K562 (cell line): ENCODE measurements around the gene PANK2. TPM values are rescaled to one million over a fixed set of nuclear protein-coding genes. Genes with fewer than 3 reads are reported as not detected.

Experiments
- ATAC-seq: fragments of 200-7000 bp; cut with Tn5 transposase; 3 replicates; pipeline ENCODE4 v1.9.1; 2020; ENCODE audit warnings: moderate library complexity
- BruUV-seq: library from RNA; stranded (reverse); fragments of 400-500 nt; replicated peaks from 2 replicates; lab custom pipeline; 2021; lab: Mats Ljungman, UMichigan
- CTCF ChIA-PET: fragments of 300-600 bp; formaldehyde crosslinking; extraction: SDS; loops from one replicate; lab custom pipeline; 2021; ENCODE audit warnings: low intra/inter-chr PET ratio; lab: Yijun Ruan, JAX
- POLR2A ChIA-PET: fragments of 300-600, 350-650 bp; sonication (Branson Sonifier 250); formaldehyde crosslinking; extraction: SDS; loops from one replicate; lab custom pipeline; 2021; ENCODE audit warnings: antibody characterized with exemption, inconsistent platforms; lab: Yijun Ruan, JAX
- DNase-seq, 4 experiments: peaks; one replicate each; pipeline versions ENCODE4 v3.0.0 to v3.0.0-alpha.2; 2011 to 2018; ENCODE audit warnings: low spot score in 3 of 4, mixed read lengths in 3 of 4; ENCODE audit errors: extremely low read depth in 1 of 4
- FAIRE-seq: peaks from 2 replicates; lab custom pipeline; 2011; peaks lifted over from hg19 to GRCh38; lab: Jason Lieb, UNC
- H2AFZ ChIP-seq: 2 replicates; pipeline ENCODE4 v1.6.0; 2011; ENCODE audit warnings: low read depth, low read length, control low read depth, inconsistent platforms
- H3K27ac ChIP-seq: fragments of 200-600 bp; 3 replicates; pipeline ENCODE4 v1.8.0; 2011; ENCODE audit warnings: low read depth, mild to moderate bottlenecking, control low read depth, inconsistent platforms, low read length, moderate library complexity, mixed read lengths; ENCODE audit errors: extremely low read depth
- H3K27me3 ChIP-seq, 2 experiments: fragments of 300-600 bp in 1 of 2; 2 replicates in 1 of 2; 3 replicates in 1 of 2; pipeline versions ENCODE4 v1.6.0 to v1.8.0; 2011; ENCODE audit warnings: inconsistent platforms in 2 of 2, low read length in 2 of 2, mild to moderate bottlenecking in 1 of 2, mixed read lengths in 1 of 2, moderate library complexity in 1 of 2; ENCODE audit not compliant: control insufficient read depth in 2 of 2, insufficient read depth in 2 of 2
- H3K36me3 ChIP-seq: fragments of 300-600 bp; 3 replicates; pipeline ENCODE4 v1.8.0; 2011; ENCODE audit warnings: mild to moderate bottlenecking, low read length, inconsistent platforms; ENCODE audit not compliant: control insufficient read depth, insufficient read depth
- H3K4me1 ChIP-seq, 2 experiments: fragments of 200-600 bp in 1 of 2; replicated peaks in 1 of 2; 2 replicates in 1 of 2; 3 replicates in 1 of 2; pipeline versions ENCODE4 v1.5.1 to v1.8.0; 2011; ENCODE audit warnings: inconsistent platforms in 2 of 2, low read length in 2 of 2, mild to moderate bottlenecking in 1 of 2, mixed read lengths in 1 of 2, moderate library complexity in 1 of 2; ENCODE audit not compliant: control insufficient read depth in 2 of 2, insufficient read depth in 2 of 2
- H3K4me2 ChIP-seq: 2 replicates; pipeline ENCODE4 v1.6.1; 2011; ENCODE audit warnings: low read length, control low read depth, inconsistent platforms, mixed read lengths; ENCODE audit not compliant: insufficient read depth
- H3K4me3 ChIP-seq: fragments of 200-600 bp; sonication (generic), shearing (Covaris generic); 2 replicates; pipeline ENCODE4 v1.5.1; 2016; ENCODE audit warnings: control low read depth, inconsistent platforms
- H3K79me2 ChIP-seq: fragments of 200-600 bp; 3 replicates; pipeline ENCODE4 v1.8.0; 2011; ENCODE audit warnings: low read length, inconsistent platforms; ENCODE audit not compliant: control insufficient read depth, insufficient read depth
- H3K9ac ChIP-seq, 2 experiments: 2 replicates each; pipeline versions ENCODE4 v1.6.0 to v1.6.1; 2011; ENCODE audit warnings: low read depth in 2 of 2, low read length in 2 of 2, control low read depth in 1 of 2, inconsistent platforms in 1 of 2, mild to moderate bottlenecking in 1 of 2, mixed read lengths in 1 of 2; ENCODE audit not compliant: insufficient read depth in 1 of 2
- H3K9me1 ChIP-seq: one replicate; pipeline ENCODE4 v1.6.0; 2011; ENCODE audit warnings: inconsistent platforms, mild to moderate bottlenecking, low read length, moderate library complexity; ENCODE audit not compliant: control insufficient read depth, insufficient read depth
- H3K9me3 ChIP-seq: replicated peaks from 2 replicates; pipeline ENCODE4 v1.5.1; 2011; ENCODE audit warnings: low read depth, low read length, inconsistent platforms; ENCODE audit not compliant: control insufficient read depth, insufficient read depth
- H4K20me1 ChIP-seq: replicated peaks from 2 replicates; pipeline ENCODE4 v1.6.1; 2011; ENCODE audit warnings: low read length, inconsistent platforms, mixed read lengths; ENCODE audit not compliant: control insufficient read depth, insufficient read depth
- BRCA1 ChIP-seq, 2 experiments: fragments of 450-650 bp in 1 of 2; sonication (generic) in 1 of 2; formaldehyde crosslinking in 1 of 2; IDR thresholded peaks; 2 replicates each; pipeline versions ENCODE4 v1.5.0 to v1.6.1; 2017 to 2020; ENCODE audit warnings: mild to moderate bottlenecking in 1 of 2, missing genetic modification reagents in 1 of 2
- CTCF ChIP-seq, 3 experiments: IDR thresholded peaks in 2 of 3; conservative IDR thresholded peaks in 1 of 3; 2 replicates each; pipeline ENCODE4 v1.5.1; 2011 to 2012; ENCODE audit warnings: low read length in 3 of 3, mild to moderate bottlenecking in 3 of 3, control low read depth in 2 of 3, improper control_type of control experiment in 1 of 3, inconsistent platforms in 1 of 3, low read depth in 1 of 3, mixed read lengths in 1 of 3, moderate library complexity in 1 of 3; ENCODE audit not compliant: insufficient read depth in 2 of 3
- HBP1 ChIP-seq: fragments of 450-650 bp; formaldehyde crosslinking; IDR thresholded peaks from 2 replicates; pipeline ENCODE4 v1.4.0; 2022; ENCODE audit warnings: missing genetic modification characterization
- TCF7 ChIP-seq: sonication (generic); IDR thresholded peaks from 2 replicates; pipeline ENCODE4 v1.6.1; 2016; ENCODE audit warnings: antibody characterized with exemption, borderline replicate concordance
- whole genome bisulfite sequencing: fragments of 100-300 bp; shearing (Covaris generic); methylation state at CpG from one replicate; pipeline ENCODE4 v1.1.6; 2016; ENCODE audit warnings: low coverage, mixed read lengths; ENCODE audit not compliant: insufficient coverage; ENCODE audit errors: missing lambda C conversion rate; 5-methylcytosine and 5-hydroxymethylcytosine counted together
- in situ Hi-C: fragments of 300-500 bp; cut with MboI; formaldehyde crosslinking; loops from 4 replicates; pipeline ENCODE4 v1.15.0; 2018; ENCODE audit warnings: inconsistent platforms, mixed read lengths
- intact Hi-C: fragments of 100-400 bp; cut with micrococcal nuclease; formaldehyde crosslinking; loops from 2 replicates; pipeline ENCODE4 v1.14.2; 2022
- polyA plus RNA-seq, 8 experiments: library from polyadenylated mRNA; depleted of rRNA in 4 of 8; stranded (reverse) in 5 of 8; unstranded in 3 of 8; fragments of >200 nt; fragmentation: Nextera tagmentation in 2 of 8; fragmentation: Illumina TruSeq in 1 of 8; extraction: Ambion mirVana in 2 of 8; extraction: Trizol in 1 of 8; gene quantifications; 2 replicates each; pipeline versions ENCODE4 v1.2.1 to v1.2.3, GENCODE V29; 2011 to 2014; ENCODE audit warnings: inconsistent platforms in 1 of 8, missing spikeins in 1 of 8
- total RNA-seq, 7 experiments: library from RNA; depleted of rRNA in 6 of 7; stranded (reverse); fragments of >200 nt in 6 of 7; fragmentation: Illumina TruSeq in 2 of 7; extraction: Trizol in 2 of 7; gene quantifications; 2 replicates each; pipeline versions ENCODE4 v1.2.1 to v1.2.3, GENCODE V29; 2011 to 2021; ENCODE audit warnings: low replicate concordance in 1 of 7
- TF ChIP-seq, protein P1 (sequence below): fragments of 450-650 bp; formaldehyde crosslinking; IDR thresholded peaks from 2 replicates; pipeline ENCODE4 v1.4.0; 2022; ENCODE audit warnings: mild to moderate bottlenecking, moderate library complexity

The PANK2 gene
- total and polyA plus RNA-seq, 9 of the 15 experiments (the other 6 are each of a cell fraction or from before 2014, with no cell fraction given) = 14.9 to 43.5 (median 31.4) TPM

- Histone ChIP-seq H3K4me2 (no peak overlapping the region), H4K20me1 (peaks cover 20% of the 10 kb centered on the region), H3K27ac (peak overlapping the region; percentile 36; the same call in 1 of the 3 replicates), H3K27me3 (no peaks in the 10 kb centered on the region), H3K9me3 (no peaks in the 10 kb centered on the region), H3K79me2 (peaks cover 87% of the 10 kb centered on the region), H3K4me1 (peaks cover 20 to 23% of the 10 kb centered on the region in 2 experiments; a peak in 4 of 5 replicates), H3K36me3 (peaks cover 87% of the 10 kb centered on the region), H2AFZ (no peak overlapping the region), H3K9ac (no peak overlapping the region), H3K9me1 (no peaks in the 10 kb centered on the region), H3K4me3 (no peak overlapping the region)
- BruUV-seq = no TSS peak
- ChIA-PET POLR2A (no interaction called here), CTCF (no interaction called here)
- 89% methylated on average over 2 of the region's 2 CpGs for WGBS
- ATAC-seq = no peak
- FAIRE-seq = no peak
- DNase-seq = no peak
- in situ Hi-C loops (no loop called here), intact Hi-C loops (no loop called here)
- TF ChIP-seq TCF7 (no peak), HBP1 (no peak), CTCF (IDR thresholded peaks at IDR 0.05 in 2 of 3, conservative IDR thresholded peaks at IDR 0.05 in 1 of 3; ENCODE audit: insufficient read depth in 2 of 3, low read depth in 1 of 3, low read length in 3 of 3) (no peak), BRCA1 (IDR thresholded peaks at IDR 0.05) (no peak), BRCA1 (CRISPR knock-in tag; IDR thresholded peaks at IDR 0.05) (no peak)
- TF ChIP-seq, protein P1, sequence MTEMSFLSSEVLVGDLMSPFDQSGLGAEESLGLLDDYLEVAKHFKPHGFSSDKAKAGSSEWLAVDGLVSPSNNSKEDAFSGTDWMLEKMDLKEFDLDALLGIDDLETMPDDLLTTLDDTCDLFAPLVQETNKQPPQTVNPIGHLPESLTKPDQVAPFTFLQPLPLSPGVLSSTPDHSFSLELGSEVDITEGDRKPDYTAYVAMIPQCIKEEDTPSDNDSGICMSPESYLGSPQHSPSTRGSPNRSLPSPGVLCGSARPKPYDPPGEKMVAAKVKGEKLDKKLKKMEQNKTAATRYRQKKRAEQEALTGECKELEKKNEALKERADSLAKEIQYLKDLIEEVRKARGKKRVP = no peak
Observed at GRCh38 chr20:3914446-3914845, 25.3 kb downstream of the PANK2 start.
